IPS-18c (cell line): ENCODE measurements around the gene ARHGAP15.

ENCODE experiments used
- H3K4me3 ChIP-seq: 2 replicates; pipeline ENCODE4 v1.7.0; 2013; ENCODE audit warnings: low read depth, mild to moderate bottlenecking, low read length, moderate library complexity; ENCODE audit not compliant: insufficient read depth
- H3K9me3 ChIP-seq: one replicate; pipeline ENCODE4 v1.6.1; 2013; ENCODE audit warnings: mild to moderate bottlenecking, low read length, moderate library complexity; ENCODE audit not compliant: control insufficient read depth, insufficient read depth

Gene ARHGAP15

GRCh38 chr2:143263066-143263625, 133.9 kb downstream of the ARHGAP15 start:
- no peak overlapping the region for H3K4me3 ChIP-seq
- no peaks in the 10 kb centered on the region for H3K9me3 ChIP-seq

GRCh38 chr2:143264851-143265250, 135.6 kb downstream of the ARHGAP15 start:
- Histone ChIP-seq H3K9me3 (no peaks in the 10 kb centered on the region), H3K4me3 (no peak overlapping the region)

GRCh38 chr2:143279672-143280071, 150.5 kb downstream of the ARHGAP15 start:
- H3K4me3 ChIP-seq, result no peak overlapping the region
- H3K9me3 ChIP-seq, result no peaks in the 10 kb centered on the region

DNA sequence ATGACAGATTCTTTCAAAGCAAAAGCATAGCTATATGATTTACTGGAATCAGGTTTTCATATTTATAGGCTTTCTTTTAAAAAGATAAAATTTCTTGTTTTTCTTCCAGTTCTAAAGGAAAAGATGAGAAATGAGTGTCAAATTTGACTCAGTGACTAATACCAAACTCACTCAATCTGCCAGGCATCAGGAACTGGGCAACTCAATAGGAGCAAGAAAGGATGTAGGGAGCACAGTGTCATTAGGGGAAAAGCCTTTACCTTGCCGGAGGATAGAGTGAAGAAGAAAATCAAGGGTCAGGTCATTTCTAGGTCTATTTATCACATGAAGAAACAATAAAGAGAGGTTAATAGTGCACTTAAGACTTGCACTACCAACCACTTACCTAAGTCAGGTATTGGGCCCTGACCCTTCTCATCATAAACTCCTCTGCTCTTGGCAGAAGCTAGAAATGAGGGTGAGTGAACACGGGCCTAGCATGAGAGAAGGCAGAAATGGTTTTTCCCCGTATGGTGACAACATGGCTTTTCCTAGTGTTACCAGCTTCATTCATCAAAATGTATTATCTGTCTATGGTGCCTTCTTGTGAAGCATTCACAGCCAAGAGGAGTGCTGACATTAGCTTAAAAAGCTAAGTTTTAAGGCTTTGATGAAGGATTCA, 151.0 kb downstream of the ARHGAP15 start:
- H3K4me3 ChIP-seq, result no peak overlapping the region
- no peaks in the 10 kb centered on the region for H3K9me3 ChIP-seq

DNA sequence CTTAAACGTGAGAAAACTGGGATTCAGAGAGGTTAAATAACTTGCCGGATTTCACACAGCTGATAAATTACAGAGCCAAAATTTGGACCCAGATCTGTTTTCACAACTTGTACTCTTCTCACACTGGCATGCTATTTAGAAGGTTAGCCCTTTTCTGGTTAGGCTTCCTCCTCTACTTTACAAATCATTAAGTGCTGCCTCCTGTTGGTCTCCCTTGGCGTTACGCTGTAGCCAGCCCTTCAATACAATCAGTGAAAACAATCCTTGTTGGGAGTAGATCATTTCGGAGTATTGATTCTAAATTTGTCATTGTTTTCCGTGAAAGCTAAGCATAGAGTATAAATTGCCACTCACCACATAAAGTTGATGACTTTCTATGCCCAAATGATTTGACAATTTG, 153.5 kb downstream of the ARHGAP15 start:
- no peaks in the 10 kb centered on the region for H3K9me3 ChIP-seq
- H3K4me3 ChIP-seq, result no peak overlapping the region

DNA sequence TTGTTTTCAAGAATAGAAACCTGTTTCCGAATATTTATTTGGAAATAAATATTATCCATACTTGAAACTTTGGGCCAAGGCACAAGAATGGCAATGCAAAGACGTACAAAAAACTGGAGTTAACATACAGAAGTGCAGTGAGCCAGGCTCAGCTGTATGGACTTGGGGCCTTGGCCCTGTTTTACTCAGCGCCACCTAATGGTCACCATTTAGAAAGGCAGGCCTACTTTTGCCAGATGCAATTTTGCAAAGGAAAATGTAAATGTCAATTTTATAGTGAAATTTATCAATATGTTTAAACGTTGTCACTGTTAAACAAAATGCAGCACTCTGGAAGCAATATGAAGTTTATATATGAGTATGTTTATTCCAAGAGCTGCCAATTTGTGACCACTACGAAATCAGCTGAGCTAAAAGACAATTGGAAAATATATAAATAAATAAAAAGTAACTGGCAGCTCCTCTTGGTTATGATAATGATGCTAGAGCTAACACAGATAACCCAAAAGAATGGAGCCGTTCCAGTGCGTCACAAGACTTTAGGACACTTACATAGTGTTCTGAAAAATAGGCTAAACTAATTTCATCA, 155.0 kb downstream of the ARHGAP15 start:
- no peaks in the 10 kb centered on the region for H3K9me3 ChIP-seq
- no peak overlapping the region for H3K4me3 ChIP-seq

DNA sequence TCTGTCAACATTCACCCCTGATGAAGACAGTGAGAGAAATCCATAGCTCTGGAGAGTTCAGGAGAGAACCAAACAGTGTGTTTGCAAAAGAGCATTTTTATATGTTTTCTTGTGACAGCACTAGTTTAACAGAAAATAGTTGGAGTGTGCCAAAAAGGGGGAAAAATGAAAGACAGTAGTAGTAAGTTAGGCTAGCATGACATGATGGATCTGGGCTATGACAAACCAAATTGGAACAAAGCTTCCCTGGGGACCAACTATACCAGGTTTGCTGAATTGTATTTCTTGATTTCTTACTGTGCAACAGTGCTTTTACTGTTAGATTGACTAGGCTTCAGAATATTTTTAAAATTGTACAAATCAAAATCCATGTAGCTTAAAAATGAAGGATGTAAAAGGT, 159.8 kb downstream of the ARHGAP15 start:
- Histone ChIP-seq H3K9me3 (no peaks in the 10 kb centered on the region), H3K4me3 (no peak overlapping the region)

DNA sequence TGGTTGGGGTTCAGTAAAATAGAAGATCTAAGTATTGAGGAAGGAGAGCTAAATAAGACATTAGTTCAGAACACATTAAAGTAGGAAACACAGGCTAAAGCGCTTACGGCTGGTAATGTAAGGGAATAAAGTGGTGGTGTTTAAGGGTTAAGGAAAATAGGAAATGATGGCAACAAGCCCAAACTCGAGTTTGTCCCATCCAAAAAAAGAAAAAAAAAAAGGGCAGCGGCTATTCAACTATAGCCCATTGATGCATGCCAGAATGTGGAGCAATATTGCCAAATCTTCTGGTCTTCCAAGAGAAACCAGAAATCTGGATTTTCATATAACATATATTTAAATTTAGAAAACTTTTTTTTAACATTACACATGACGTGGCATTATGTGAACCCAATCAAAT, 161.0 kb downstream of the ARHGAP15 start:
- no peaks in the 10 kb centered on the region for H3K9me3 ChIP-seq
- no peak overlapping the region for H3K4me3 ChIP-seq

- H3K9me3 ChIP-seq, result no peaks in the 10 kb centered on the region
Measured at GRCh38 chr2:143294068-143294467, 164.8 kb downstream of the ARHGAP15 start.

DNA sequence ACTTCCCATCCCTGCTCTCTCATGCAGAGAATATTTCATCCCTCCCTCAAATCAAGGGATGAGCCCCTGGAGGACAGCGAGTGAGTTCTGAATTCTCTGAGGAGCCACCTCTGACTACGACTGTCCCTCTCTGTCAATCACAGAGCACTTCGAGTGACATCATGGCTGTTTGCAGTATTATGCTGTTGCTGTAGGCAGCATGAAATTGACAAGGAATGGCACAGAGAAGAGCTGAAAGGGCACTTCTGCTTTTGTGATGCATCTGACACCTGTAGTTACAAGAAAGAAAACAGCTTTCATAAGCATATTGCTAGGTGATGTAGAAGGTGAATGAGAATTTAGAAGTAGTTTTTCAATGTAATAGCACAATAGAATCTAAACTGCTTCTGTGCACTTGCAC, 166.9 kb downstream of the ARHGAP15 start:
- H3K4me3 ChIP-seq, result no peak overlapping the region

More at GRCh38 chr2:143294068-143294467, 164.8 kb downstream of the ARHGAP15 start:
- H3K4me3 ChIP-seq, result no peak overlapping the region

GRCh38 chr2:143297182-143297581, 168.0 kb downstream of the ARHGAP15 start:
- Histone ChIP-seq H3K4me3 (no peak overlapping the region), H3K9me3 (no peaks in the 10 kb centered on the region)

More for the DNA sequence above, 166.9 kb downstream of the ARHGAP15 start:
- H3K9me3 ChIP-seq, result no peaks in the 10 kb centered on the region

DNA sequence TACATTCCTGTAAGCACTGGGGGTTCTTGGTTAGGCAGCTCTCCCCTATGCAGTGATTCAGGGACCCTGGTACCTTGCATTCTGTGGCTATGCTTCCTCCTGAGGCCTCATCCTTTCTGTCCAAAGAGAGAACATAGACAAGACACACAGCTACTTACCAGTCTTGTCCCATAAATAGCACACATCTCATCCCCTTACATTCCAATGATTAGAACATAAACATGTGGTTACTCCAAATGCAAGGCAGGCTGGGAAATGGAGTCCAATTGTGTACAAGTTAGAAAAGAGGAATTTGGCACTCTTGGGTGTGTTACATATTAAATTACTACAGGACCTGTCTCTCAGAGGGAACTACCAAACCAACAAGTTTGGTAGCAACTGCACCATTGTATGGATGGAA, 171.3 kb downstream of the ARHGAP15 start:
- Histone ChIP-seq H3K9me3 (no peaks in the 10 kb centered on the region), H3K4me3 (no peak overlapping the region)

DNA sequence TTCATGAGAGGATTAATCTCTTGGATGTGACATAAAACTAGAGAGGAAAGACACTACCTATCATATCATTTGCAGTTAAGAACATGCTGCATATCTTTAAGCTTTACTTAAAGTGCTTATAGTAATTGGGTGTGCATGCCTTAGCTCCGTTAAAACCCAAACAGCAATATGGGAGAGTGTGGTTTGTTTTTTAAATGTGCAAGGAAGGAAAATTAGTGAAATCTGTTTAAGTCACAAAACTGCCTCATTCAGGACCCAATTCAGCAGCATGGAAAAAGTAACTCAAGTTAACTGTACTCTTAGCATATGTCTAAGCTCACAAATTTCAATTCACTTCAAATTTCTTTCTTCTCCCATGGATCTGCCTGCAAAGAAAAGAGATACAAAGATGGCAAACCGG, 182.2 kb downstream of the ARHGAP15 start:
- Histone ChIP-seq H3K4me3 (no peak overlapping the region), H3K9me3 (no peaks in the 10 kb centered on the region)

GRCh38 chr2:143312441-143312840, 183.2 kb downstream of the ARHGAP15 start:
- Histone ChIP-seq H3K4me3 (no peak overlapping the region), H3K9me3 (no peaks in the 10 kb centered on the region)

DNA sequence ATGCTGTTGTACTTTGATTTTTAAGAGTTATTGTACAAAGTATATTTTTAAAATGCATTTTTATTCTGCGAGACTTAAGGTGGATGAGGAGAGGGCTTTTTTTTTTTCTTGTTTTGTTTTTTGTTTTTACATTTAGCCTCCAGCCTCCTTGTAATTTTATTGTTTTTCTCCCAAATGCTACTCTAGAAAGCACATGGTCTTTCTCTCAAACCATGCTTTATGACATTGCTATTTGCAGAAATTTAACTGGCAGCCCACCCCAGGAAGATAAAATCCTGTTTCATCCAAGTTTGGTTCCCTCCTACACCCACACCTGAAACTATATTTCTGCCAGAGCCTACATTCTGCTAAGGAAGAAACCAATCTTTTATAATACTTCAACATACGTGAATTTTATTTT, 184.6 kb downstream of the ARHGAP15 start:
- Histone ChIP-seq H3K4me3 (no peak overlapping the region), H3K9me3 (no peaks in the 10 kb centered on the region)

- Histone ChIP-seq H3K4me3 (no peak overlapping the region), H3K9me3 (no peaks in the 10 kb centered on the region)
Measured at GRCh38 chr2:143321994-143322393, 192.8 kb downstream of the ARHGAP15 start.

- Histone ChIP-seq H3K9me3 (no peaks in the 10 kb centered on the region), H3K4me3 (no peak overlapping the region)
Measured at GRCh38 chr2:143329288-143329687, 200.1 kb downstream of the ARHGAP15 start.

DNA sequence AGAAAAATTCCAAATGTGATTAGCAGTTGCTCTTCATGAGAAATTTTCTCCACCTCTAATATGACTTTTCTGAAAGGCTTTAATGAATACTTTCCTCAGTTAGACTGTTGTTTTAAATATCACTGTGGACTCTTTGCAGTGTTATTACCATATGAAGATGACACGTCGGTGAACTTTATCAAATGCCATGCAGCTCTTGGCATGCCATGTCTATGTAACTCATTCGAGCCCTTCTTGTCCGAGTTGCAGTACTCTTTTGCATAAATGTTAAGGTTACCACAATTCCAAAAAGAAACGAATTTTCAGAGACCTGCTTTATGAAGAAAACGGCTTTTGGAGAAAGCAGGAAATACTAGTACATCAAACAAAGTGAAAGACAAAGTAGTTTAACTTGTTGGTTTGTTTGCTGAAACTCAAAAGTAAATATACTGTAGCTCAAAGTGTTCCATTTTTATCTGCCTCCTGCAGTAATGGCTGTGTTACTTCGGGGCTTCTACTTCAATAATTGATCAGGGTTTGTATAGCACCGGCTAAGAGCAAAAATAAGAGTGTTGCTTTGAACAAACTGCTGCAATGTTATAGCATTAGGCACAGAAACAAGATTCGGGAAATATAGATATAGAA, 204.1 kb downstream of the ARHGAP15 start:
- no peaks in the 10 kb centered on the region for H3K9me3 ChIP-seq
- H3K4me3 ChIP-seq, result no peak overlapping the region
